GM21367 (cell line): Measurements from ENCODE around the gene RNF180.
"Not testable (repeated sequence)": the region's sequence is repeated elsewhere in the genome, so short reads cannot be mapped to it uniquely, and the experiment has no call there.

ENCODE experiments used
- ATAC-seq: cut with Tn5 transposase; IDR thresholded peaks from one replicate; pipeline ENCODE4 v1.9.1; 2021; ENCODE audit not compliant: unreplicated experiment

RNF180 gene

DNA sequence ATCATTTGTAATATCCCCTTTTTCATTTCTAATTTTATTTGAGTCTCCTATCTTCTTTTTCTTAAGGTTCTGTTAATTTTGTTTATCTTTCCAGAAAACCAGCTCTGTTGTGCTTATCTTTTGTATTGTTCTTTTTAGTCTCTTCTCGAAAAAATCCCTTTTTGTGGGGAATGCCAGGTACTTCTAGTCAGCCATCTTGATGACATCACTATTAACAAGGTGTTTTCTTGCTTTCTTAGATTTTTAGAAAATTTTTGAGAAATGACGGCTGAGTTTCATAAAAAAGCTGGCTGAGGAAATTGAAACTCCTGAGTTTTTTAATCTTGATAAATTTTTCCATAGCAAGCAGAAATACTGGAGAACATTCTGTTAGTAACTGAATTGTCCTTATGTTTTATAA, 10.7 kb downstream of the RNF180 start:
- ATAC-seq: no peak

DNA sequence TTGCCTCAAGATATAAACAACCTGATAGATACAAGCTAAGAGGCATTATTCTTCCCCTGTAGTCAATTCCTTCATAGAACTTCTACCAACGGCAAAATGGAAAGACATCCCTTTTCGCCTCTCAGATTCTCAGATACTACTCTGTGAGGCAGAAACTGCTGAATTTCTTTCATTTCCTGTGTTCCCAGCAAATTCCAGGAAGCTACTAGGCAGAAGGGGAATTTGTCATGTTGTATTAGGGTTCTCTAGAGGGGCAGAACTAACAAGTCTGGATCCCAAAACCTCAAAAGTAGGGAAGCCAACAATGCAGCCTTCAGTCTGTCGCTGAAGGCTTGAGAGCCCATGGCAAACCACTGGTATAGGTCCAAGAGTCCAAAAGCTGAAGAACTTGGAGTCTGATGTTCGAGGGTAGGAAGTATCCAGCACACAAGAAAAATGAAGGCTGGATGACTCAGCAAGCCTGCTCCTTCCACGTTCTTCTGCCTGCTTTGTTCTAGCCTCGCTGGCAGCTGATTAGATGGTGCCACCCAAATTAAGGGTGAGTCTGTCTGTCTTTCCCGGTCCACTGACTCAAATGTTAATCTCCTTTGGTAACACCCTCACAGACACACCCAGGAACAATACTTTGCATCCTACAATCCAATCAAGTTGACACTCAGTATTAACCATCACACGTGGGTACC, 15.2 kb downstream of the RNF180 start:
- ATAC-seq: no peak

DNA sequence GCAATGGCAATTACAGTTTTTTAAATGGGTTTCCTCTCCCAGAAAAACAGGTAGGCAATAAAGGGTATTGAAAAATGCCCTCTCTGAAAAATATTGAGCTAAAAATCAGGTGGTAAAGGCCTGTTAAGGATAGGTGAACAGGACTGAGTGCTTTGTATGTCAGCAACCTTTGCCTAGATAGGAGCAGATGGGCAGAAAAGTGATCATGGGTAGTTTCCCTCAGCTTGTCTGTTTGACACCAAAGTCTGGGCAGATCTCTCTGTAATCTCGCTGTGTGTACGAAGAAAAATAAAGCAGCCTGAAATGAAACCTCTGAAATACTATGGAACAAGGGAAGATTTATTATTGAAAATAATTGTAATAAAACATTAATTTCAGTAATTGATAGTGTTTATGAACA, 15.8 kb downstream of the RNF180 start:
- no peak for ATAC-seq

DNA sequence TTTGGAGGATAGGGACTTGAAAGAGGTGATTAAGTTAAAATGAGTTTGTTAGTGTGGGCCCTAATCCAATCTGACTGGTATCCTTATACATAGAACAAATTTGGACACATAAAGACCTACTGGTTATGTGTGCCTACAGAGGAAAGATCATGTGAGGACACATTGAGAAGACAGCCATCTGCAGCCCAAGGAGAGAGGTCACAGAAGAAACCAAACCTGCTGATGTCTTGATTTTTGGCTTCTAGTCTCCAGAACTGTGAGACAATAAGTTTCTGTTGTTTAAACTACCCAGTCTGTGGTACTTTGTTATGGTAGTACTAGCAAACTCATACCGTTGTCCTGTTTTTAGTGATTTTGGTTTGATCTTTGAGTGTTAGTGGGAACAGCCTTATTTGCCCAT, 18.3 kb downstream of the RNF180 start:
- no peak for ATAC-seq

DNA sequence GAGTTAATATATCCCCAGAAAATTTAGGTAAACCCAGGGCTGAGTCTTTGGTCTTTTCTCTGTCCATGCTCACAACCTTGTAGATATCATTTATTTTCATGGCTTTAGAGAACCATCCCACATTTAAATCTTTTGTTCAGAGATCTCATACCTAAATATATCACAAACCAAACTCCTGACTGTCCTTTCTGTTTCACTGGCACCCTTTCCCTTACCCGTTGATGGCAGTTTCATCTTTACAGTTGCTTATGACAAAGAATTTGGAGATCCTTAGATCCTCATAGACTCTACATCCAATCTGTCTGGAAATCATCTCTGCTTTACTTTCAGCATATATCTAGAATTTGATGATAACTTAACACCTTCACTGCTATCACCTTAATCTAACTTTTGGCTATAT, 19.2 kb downstream of the RNF180 start:
- ATAC-seq: no peak

DNA sequence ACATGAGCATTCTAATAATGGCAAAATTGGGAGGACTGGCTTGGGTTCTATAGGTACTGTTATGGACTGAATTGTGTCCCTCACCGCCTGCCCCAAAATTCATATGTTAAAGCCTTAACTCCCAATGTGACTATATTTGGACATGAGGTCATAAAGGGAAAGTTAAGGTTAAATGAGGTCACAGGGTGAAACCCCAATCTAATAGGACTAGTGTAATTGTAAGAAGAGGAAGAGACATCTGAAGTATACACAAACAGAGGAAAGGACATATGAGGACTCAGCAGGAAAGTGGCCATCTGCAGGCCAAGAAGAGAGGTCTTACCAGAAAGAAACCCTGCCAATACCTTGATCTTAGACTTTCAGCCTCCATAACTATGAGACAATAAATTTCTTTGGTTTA, 23.1 kb downstream of the RNF180 start:
- no peak for ATAC-seq

DNA sequence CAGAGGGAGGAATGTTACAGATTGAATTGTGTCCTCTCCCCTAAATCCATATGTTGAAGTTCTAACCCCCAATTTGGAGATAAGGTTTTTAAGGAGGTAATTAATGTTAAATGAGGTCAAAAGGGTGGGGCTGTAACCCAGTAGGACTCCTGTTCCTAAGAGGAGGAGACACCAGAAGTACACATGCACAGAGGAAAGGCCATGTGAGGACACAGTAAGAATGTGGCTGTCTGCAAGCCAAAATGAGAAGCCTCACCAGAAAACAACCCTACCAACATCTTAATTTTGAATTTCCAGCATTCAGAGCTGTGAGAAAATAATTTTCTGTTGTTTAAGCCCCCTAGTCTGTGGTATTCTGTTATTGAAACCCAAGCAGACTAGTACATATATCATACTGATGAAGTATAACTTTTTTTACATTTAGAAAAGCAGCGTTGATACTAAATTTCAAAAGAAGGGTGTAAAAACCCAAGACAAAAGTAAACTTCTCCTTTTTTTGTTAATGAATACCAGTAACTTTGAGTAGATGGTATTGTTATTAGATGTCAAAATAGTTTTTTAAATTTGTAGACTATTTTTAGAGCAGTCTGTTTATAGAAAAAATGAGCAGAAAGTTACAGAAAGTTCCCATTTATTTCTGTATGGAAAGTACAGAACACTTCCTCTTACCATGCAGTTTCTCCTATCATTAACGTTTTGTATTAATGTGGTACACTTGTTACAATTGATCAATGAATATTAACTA, 25.1 kb downstream of the RNF180 start:
- ATAC-seq: no peak

DNA sequence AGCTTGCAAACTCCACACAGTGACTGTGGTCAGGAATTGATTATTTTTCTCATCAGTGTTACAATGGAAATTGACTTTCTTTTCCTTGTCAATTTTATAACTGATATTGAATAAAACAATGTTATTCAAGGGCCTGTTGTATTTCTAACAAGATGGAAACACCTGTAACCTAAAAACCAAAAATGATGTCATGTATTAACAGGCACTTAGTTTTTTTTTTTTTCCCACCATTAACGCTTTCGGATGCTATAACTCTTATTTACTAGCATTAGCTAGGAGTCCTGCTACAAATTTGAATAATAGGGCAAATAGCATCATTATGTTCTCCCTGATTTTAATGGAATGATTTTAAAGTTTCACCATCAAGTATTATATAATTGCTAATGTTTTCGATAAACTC, 30.3 kb downstream of the RNF180 start:
- ATAC-seq: no peak

DNA sequence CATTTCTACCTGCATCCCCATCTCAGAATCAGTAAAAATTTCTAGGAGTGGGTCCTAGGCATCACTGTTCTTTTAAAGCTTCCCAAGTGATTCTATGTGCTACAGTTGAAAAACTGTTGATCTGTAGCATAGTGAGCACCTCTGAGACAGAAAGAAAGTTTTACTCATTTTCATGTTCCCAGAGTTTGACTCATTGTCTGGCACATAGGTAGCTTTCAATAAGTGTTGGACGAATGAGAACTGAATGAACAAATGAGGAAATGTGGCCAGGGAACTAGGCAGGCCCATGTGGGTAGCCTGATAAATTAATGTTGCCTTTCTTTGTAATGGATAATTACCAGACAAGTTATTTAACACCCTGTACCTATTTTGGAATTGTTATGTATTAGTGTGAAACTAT, 33.8 kb downstream of the RNF180 start:
- no peak for ATAC-seq

DNA sequence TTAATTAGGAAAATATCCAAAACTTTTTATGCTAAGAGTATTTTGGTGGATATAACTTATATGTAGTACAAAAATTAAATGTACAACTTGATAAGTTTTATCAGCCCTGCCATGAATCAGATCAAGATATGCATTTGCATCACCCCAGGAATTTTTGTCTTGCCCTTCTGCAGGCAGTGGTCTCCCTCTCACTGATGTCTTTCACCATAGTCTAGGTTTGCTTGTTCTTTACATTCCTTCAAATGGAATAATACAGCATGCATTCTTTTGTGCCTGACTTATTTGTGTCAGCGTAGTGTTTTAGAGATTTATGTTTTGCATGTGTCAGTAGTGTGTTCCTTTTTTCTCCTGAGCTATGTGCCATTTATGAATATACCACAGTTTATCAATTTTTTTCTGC, 36.4 kb downstream of the RNF180 start:
- ATAC-seq: no peak

DNA sequence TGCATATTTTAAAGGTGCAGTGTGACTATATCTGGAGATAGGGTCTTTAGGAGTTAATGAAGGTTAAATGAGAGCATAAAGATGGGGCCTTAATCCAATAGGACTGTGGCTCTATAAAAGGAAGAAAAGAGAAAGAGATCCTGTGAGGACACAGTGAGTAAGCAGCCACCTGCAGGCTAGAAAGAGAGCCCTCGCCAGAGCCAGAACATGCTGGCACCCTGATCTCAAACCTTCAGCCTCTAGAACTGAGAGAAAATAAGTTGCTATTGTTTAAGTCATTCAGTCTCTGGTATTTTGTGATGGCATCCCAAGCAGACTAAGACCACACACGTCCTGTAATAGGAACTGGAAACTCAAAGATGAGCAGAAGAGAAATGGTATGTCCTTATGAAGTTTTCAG, 41.0 kb downstream of the RNF180 start:
- ATAC-seq: no peak

DNA sequence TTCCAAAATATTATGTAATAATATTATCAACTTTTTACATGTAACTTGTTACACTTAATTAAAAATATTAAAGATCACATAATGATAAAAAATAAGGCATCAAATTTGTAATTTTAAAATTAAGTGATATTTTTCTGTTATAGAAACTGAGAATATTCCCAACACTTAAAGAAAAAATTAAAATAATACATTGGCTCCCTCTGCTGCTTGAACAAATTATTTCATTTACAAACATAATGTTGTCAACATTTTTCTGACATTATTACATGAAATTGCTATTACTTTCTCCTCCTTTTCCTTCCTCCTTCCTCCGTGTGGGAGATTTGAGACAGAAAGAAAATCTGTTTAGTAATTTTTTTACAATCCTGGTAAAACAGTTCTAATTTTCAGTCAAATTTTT, 42.3 kb downstream of the RNF180 start:
- no peak for ATAC-seq

DNA sequence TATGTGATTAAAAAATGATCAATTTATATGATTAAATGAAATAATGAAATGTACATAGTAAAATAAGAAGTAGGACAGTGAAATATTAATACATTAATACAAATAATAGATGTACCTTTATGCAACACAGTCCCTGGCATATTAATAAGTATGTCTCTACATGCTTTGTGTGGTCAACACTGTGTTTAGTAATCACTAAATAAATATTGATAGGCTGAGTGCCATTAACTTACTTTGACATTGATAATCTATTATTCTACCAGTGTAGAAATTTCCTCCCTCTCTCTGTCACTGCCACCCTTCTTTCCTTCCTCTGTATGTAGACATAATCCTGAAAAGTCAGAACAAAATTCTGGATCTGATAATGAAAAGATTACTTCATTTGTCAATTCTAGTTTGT, 43.7 kb downstream of the RNF180 start:
- ATAC-seq: no peak

DNA sequence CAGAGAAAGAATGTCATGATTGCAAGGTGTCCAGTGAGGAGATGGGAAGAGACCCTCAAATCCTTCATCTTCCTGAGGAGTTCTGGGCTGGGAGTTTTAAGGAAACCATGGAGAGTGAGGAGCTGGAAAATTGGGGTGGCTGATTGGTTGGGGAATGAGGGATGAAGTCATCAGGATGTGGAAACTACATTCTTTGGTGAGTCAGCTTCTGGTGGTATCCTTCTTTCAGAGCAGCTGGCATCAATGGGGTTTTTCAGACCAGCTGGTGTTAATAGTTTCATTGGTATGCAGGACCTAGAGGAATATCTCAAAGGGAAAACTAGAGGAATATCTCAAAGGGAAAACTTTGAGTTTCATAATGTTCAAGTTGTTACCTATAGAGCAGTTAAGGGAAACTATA, 45.2 kb downstream of the RNF180 start:
- no peak for ATAC-seq

DNA sequence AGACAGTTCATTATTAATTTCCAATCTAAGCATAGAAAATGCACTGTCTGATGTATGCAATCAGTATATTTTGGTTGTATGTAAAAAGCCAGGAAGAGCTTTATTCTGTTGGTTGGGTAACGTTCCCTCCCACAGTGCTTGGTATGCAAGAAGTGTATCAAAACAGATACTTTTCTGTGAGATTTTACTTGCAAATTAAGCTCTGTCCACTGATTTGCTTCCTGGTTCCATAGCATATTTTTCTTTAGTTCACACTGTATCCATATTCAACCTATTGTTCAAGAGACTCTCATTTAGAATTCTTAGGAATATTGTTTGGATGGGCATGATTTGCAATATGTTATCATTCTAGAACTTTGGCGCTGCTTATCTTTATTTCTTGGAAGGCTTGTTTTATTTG, 47.4 kb downstream of the RNF180 start:
- no peak for ATAC-seq

DNA sequence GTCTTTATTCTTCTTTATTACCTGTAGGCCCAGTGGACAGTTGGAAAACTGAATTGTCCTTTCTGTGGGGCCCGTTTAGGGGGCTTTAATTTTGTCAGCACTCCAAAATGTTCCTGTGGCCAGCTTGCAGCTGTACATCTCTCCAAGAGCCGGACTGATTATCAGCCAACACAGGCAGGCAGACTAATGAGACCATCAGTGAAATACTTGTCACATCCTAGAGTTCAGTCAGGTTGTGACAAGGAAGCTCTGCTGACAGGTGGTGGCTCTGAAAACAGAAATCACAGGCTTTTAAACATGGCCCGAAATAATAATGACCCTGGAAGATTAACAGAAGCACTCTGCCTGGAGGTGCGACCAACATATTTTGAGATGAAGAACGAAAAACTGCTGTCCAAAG, 47.9 kb downstream of the RNF180 start:
- no peak for ATAC-seq

DNA sequence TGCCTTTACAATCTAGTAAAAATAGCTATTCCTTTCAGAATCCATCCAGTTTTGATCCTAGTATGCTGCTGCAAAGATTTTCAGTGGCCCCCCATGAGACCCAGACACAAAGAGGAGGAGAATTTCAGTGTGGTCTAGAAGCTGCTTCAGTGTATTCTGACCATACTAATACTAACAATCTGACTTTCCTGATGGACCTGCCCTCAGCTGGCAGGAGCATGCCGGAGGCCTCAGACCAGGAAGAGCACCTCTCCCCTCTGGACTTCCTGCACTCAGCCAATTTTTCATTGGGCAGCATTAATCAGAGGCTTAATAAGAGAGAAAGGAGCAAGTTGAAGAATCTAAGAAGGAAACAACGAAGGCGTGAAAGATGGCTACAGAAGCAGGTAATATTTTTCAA, 48.5 kb downstream of the RNF180 start:
- ATAC-seq: no peak

DNA sequence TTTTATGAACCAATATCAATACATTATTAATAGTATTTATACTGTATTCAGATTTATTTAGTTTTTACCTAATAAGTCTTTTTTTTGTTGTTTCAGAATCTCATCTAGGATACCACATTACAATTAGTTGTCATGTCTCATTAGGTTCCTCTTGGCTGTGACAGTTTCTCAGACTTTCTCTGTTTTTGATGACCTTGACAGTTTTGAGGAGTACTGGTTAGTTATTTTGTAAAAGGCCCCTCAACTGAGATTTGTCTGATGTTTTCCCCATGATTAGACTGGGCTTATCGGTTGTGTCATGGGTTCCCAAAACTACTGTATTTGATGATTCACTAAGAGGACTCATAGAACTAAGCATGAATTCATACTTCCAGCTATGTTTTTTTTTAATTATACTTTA, 56.3 kb downstream of the RNF180 start:
- no peak for ATAC-seq

DNA sequence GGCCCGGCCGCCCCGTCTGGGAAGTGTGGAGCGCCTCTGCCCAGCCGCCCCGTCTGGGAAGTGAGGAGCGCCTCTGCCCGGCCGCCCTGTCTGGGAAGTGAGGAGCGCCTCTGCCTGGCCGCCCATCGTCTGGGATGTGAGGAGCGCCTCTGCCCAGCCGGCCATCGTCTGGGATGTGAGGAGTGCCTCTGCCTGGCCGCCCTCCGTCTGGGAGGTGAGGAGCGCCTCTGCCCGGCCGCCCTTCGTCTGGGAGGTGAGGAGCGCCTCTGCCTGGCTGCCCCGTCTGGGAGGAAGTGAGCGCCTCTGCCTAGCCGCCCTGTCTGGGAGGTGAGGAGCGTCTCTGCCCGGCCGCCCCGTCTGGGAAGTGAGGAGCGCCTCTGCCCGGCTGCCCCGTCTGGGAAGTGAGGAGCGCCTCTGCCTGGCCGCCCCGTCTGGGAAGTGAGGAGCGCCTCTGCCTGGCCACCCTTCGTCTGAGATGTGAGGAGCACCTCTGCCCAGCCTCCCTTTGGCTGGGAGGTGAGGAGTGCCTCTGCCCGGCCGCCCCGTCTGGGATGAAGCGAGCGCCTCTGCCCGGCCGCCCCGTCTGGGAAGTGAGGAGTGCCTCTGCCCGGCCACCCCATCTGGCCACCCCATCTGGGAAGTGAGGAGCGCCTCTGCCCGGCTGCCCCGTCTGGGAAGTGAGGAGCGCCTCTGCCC, 59.8 kb downstream of the RNF180 start:
- ATAC-seq: not testable (repeated sequence)

DNA sequence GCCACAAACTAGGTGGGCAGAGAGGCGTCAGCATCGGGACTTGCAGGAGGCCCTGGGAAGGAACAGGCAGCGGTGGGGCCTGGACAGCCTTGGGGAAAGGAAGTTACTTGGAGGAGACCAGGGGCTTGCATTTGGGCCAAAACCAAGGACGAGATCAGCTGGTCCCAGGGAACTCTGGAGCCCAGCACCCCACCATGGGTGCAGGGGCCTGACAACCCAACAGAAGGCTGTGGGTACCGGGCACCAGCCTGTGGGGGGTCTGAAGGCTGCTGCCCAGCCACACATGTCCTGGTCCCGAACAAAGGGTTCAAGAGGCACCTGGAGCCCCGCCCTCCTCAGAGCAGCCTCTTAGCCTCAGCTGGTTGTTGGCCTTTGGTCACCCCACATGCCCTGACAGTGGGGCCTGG, 61.5 kb downstream of the RNF180 start:
- ATAC-seq: not testable (repeated sequence)

DNA sequence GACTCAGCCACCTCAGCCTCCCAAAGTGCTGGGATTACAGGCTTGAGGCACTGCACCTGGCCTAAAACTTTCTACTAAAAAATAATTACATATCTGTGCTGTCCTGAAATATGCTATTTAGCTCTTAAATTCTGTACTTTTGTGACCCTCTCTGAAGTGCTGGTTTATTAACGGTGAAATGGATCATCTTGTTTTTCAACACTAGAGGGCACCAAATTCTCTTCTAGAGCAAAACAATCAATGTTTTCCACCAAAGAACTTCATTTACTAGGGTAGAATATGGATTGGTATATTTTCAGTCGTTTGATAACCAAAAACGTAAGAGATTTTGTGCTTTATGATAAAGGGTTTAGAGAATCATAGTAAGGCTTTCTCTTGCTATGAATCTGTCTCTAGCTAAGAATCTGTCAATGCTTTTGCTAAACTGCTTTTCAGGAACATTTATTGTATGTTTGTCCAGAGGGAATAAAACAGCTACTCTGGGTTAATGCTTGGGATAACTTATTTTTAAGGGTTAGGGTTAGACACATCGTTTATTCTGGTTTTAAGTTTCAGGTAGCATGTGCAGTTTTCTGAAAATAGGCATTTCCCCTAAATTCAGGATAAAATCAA, 63.6 kb downstream of the RNF180 start:
- ATAC-seq: no peak

DNA sequence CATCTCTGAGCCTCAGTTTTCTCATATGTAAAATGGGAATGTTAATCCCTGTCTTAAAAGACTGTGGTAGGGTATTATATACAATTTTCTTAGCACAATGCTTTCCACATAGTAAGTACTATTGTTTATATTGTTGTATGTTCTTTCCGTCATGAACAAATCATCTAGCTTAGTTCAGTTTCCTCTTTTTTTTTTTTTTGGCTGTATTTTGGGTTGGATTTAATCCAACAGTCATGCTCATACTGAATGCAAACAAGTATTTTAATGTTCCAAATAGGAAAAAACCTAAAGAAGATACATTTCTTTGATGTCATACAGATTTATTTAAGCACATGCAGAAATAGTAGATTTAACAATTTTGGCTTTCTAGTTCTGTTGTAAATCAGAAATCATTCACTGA, 95.1 kb downstream of the RNF180 start:
- ATAC-seq: no peak
